ENCODE measurements around the gene SRP14. TPM values are rescaled to one million over a fixed set of nuclear protein-coding genes. Genes with fewer than 3 reads are reported as not detected.
"Not testable (repeated sequence)": the region's sequence is repeated elsewhere in the genome, so short reads cannot be mapped to it uniquely, and the experiment has no call there.

Gene SRP14, protein sequence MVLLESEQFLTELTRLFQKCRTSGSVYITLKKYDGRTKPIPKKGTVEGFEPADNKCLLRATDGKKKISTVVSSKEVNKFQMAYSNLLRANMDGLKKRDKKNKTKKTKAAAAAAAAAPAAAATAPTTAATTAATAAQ
- 100 to 1,000 TPM; 161 to 169 TPM for total RNA-seq

DNA sequence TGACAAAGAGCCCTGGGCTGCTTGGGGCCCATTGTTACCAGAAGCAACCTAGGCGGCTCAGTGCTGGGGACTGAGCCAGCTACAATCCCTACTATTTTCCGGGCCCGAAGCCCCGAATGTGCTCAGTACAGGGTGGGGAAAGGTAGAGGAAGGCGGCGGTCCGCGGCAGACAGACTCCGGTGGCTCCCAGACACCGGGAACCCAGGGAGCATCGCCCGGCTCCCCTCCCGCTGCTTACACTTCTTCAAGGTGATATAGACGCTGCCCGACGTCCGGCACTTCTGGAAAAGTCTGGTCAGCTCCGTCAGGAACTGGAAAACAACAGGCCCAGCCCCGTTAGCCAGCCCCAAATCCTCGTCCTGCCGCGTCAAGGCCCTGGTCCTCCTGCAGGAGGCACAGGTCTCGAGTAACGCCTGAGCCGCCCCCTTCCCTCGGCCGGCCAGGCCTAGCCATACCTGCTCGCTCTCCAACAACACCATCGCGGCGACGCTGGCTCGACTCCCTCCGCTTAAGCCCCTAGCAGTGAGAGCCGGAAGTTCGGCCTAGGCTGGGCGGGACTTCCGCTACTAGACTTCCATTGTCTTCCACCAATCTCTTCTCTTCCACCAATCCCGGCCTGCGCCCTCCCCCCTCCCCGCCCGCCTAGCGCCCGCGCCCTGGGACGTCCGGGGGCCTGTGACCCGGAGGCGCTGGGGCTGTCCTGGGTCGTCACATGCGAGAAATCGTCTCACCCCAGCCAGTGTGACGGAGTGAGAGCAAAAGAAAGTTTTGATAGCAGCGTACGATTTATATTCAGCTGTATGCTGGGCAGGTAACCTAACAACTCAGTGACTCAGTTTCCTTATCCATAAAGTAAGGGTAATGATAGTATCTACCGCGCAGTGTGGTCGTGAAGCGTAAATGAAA, at the start of gene SRP14:
Gene SRP14, minus strand, starts transcription at position 544 of the 906 bp plus-strand sequence. Its CDS starts 65 bp downstream, at position 479.
- peaks cover 44% of the 10 kb centered on the region for H3K36me3 Mint-ChIP-seq
- H3K27me3 Mint-ChIP-seq, result no peaks in the 10 kb centered on the region
- H3K4me1 Mint-ChIP-seq, result peaks cover 47% of the 10 kb centered on the region
- H3K9me3 Mint-ChIP-seq, result no peaks in the 10 kb centered on the region
- peak within 1 kb of the TSS; percentile 97 for H3K4me3 Mint-ChIP-seq
- H3K27ac Mint-ChIP-seq, result peak within 1 kb of the TSS; percentile 96
- DNase-seq, result peak; percentile 92

DNA sequence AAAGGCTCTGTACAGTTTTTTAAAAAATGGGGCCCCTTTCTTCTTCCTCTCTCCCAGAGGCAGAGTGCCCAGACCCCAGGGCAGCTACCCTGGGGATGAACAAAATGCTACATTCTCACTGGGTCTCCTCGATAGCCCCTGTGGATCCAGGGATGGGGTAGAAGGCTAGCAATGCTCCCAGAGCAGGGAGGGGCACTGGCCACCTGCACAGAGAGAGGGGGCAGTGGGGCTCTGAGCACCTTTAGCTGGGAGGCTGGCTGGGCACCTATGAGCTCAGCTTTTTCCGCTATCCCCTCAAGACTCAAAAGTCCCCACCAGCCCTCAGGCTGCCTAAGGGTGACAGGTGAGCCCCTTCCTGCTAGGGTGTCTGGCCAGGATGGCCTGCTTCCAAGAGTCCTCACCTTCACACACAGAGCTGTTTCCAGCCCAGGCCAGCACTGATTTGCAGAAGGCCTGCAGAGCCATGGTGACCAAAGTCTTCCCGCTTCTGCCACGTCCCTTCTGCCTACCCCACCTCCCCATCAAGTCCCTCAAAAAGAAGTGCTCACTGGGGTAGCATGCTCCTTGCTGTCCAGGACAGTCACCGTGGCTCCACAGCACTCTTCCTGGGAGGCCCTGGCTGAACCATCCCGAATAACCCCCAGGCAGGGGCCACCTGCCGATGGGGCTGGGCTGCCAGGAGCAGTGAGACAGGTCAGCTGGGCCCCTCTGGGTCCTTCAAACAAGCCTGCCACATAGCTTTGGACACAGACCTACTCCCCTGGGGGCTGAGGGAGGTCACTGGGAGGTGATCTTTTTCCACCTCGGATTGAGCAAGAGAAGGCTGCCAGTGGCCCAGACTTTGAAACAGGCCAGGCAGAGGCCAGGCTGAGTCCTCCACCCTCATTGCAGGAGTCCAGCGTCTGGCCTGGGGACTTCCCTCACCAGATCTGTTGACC, 49.3 kb upstream of the SRP14 start:
- no peak overlapping the region for H3K4me3 Mint-ChIP-seq
- no peak for DNase-seq
- no peaks in the 10 kb centered on the region for H3K36me3 Mint-ChIP-seq
- H3K9me3 Mint-ChIP-seq, result no peaks in the 10 kb centered on the region
- H3K27me3 Mint-ChIP-seq, result peaks cover 27% of the 10 kb centered on the region
- H3K27ac Mint-ChIP-seq, result no peak overlapping the region
- peaks cover 6% of the 10 kb centered on the region for H3K4me1 Mint-ChIP-seq

DNA sequence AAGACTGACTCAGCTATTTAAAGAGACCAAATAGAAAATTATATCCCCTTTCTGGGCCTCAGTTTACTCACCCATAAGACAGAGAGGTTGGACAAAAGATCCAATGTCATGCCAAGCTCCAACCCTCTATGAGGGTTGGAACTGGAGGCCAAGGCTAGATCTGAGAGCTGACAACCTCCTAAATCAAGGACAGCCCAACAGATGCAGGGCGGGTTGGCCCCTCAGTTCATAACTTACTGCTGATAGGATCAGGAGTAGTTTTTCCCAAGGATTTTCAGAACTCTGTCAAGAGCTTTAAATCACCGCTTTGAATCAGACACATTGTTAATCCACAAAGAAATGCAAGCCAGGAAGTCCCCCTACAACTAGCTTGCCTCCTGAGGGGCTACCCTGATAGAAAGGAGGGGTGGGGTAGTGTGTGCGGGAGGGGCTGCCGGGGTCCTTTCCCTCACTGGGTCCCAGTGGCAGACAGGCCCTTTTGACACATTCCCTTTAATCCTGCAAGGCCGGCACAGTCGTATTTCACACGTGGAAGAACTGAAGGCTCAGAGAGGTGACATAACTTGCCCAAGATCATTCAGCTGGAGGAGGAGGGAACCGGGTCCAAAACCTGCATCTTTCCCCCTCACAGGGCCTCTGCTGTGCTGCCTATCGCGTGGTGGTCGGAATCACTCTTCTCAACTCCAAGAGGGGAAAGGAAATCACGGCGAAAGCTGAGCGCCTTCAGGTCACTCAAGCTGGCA, 48.3 kb upstream of the SRP14 start:
- Mint-ChIP-seq H3K27ac (no peak overlapping the region), H3K27me3 (peaks cover 37% of the 10 kb centered on the region), H3K4me3 (no peak overlapping the region), H3K4me1 (peaks cover 11% of the 10 kb centered on the region), H3K36me3 (no peaks in the 10 kb centered on the region), H3K9me3 (no peaks in the 10 kb centered on the region)
- no peak for DNase-seq

DNA sequence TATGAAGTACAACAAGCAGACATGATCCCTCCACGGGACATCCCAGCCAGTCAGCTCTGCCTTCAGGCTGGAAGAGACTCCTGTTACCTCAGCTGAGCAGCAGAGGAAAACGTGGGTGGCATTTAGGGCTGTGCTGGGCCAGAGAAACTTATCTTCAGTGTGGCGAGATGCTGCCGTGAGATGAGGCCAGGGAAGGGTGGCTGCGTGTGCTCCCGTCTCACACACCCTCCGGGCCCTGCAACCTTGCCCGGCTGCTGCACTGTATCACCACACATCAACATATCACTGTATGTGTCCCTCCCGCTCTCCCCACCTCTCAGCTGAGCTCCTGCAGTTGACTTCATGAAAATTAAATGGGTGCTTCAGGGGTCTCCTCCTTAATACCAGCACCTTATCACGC, 46.3 kb upstream of the SRP14 start:
- Mint-ChIP-seq H3K36me3 (peaks cover 2% of the 10 kb centered on the region), H3K27me3 (peaks cover 51% of the 10 kb centered on the region), H3K4me1 (peaks cover 29% of the 10 kb centered on the region), H3K27ac (no peak overlapping the region), H3K4me3 (no peak overlapping the region), H3K9me3 (no peaks in the 10 kb centered on the region)
- no peak for DNase-seq

DNA sequence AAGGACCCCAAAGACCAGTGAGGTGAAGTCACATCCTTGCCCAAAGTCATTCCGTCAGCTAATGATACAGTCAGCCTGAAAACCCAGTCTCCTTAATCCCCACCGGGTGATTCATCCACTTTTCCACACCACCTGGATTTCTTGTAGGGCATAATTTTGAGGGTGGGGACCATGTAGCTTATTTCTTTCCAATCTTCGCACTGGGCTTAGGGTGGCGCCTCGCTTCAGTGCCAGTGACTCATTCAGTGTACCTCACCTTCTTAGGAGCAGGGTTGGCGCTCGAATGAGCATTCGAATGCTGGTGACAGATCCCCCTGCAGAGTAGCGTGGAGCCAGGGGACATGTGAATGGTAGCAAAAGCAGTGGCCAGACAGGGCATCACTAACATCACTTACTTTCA, 45.7 kb upstream of the SRP14 start:
- no peak for DNase-seq
- H3K9me3 Mint-ChIP-seq, result no peaks in the 10 kb centered on the region
- peaks cover 2% of the 10 kb centered on the region for H3K36me3 Mint-ChIP-seq
- H3K27me3 Mint-ChIP-seq, result peaks cover 51% of the 10 kb centered on the region
- peaks cover 32% of the 10 kb centered on the region for H3K4me1 Mint-ChIP-seq
- no peak overlapping the region for H3K4me3 Mint-ChIP-seq
- H3K27ac Mint-ChIP-seq, result no peak overlapping the region

DNA sequence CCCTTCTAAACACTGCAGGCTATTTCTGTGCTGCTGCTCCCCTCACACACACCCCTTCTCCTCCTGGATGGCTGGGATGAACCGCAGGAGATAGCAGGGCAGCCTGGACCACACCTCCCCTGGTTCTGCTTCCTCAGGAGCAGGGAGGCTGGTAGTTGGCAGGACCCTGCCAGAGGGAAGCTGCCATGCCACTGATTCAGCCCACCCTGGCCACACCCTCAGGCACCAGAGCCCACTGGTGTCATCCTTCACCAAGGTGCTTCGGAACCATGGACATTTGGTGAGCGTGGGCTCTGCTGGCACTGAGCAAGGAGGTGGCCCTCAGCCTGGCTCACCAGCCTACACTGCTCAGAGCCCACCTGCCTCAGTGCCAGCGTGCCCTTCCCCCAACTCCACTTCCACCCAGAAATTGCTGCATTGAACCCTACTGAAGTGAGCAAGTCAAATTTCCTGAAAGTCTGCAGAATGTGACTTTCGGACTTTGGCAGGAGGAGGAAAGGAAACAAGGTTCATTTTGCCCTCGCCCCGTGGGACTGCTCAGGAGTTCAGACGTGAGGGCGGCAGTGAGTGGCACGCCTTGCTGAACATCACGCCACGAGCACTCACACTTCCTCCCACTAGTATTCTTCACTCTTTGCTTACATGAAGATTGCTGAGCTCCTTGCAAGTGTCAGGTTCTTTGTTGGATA, 43.4 kb upstream of the SRP14 start:
- H3K4me1 Mint-ChIP-seq, result peaks cover 32% of the 10 kb centered on the region

DNA sequence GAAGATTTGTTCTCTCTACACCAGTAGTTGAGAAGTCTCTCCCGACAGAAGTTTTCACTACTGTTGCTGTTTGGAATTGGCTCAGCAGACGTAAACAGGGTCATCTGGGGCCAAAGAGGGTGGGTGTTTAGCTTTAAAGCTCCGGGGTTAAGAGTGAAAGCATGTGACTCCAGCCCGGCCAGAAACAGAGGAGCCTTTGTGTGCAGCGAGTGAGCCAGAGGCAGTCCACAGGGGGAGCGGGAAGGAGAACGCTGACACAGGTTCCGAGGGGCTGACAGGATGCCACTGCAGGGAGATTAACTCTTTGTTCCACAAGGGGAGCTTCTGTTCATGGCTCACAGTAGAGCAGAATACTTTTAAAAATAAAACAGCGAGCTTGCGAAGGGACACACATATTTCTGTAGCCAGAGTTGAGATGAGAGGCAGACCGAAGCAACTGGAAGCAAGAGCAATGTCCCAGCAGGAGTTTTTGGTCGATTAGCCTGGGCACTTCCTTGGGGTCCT, 42.8 kb upstream of the SRP14 start:
- peaks cover 32% of the 10 kb centered on the region for H3K4me1 Mint-ChIP-seq
- H3K27ac Mint-ChIP-seq, result peak overlapping the region; percentile 37
- peaks cover 51% of the 10 kb centered on the region for H3K27me3 Mint-ChIP-seq
- no peak for DNase-seq
- peaks cover 2% of the 10 kb centered on the region for H3K36me3 Mint-ChIP-seq
- no peaks in the 10 kb centered on the region for H3K9me3 Mint-ChIP-seq
- peak overlapping the region; percentile 40 for H3K4me3 Mint-ChIP-seq

More for the DNA sequence above, 43.4 kb upstream of the SRP14 start:
- H3K36me3 Mint-ChIP-seq, result peaks cover 2% of the 10 kb centered on the region
- H3K9me3 Mint-ChIP-seq, result no peaks in the 10 kb centered on the region
- no peak for DNase-seq
- H3K27ac Mint-ChIP-seq, result no peak overlapping the region
- H3K4me3 Mint-ChIP-seq, result no peak overlapping the region
- peaks cover 51% of the 10 kb centered on the region for H3K27me3 Mint-ChIP-seq

DNA sequence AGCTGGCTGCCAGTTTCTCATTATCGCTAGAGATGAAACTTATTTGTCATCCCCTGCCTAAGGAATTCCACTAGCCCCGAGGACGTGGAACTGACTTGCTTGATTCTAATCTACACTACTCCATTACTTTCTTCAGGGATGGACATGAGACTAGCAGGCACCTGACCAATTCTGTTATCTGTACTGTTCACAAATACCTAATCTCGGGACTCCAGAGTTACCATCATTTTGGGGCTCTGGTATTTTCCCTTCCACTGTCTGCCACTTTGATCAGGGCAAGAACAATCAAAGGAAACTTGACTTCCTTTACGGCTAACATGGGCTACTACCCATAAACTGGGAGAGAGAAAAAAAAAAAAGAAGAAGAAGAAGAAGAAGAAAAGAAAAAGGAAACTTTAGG, 41.9 kb upstream of the SRP14 start:
- Mint-ChIP-seq H3K9me3 (no peaks in the 10 kb centered on the region), H3K36me3 (peaks cover 2% of the 10 kb centered on the region), H3K27me3 (peaks cover 47% of the 10 kb centered on the region), H3K27ac (no peak overlapping the region), H3K4me3 (no peak overlapping the region), H3K4me1 (peaks cover 32% of the 10 kb centered on the region)
- no peak for DNase-seq

DNA sequence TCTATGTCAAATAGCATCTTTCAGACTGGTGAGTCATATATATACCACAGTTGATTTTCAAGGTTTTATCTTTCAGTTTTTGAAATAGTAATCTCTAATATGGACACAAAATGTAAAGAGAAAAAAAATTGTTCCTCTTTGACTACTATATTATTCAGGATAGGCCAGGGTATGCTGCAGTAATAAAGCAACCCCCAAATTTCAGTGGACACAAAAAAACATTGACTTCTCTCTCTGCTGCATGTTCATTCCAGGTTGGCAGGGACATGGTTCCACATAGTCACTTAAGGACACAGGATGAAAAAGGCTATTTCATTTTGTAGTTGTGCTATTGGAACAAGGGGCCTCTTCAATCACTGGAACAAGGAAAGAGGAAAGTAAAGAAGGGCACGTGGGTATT, 41.1 kb upstream of the SRP14 start:
- Mint-ChIP-seq H3K4me3 (no peak overlapping the region), H3K9me3 (no peaks in the 10 kb centered on the region), H3K27ac (no peak overlapping the region), H3K36me3 (peaks cover 2% of the 10 kb centered on the region), H3K4me1 (peaks cover 32% of the 10 kb centered on the region), H3K27me3 (peaks cover 42% of the 10 kb centered on the region)
- DNase-seq, result no peak

DNA sequence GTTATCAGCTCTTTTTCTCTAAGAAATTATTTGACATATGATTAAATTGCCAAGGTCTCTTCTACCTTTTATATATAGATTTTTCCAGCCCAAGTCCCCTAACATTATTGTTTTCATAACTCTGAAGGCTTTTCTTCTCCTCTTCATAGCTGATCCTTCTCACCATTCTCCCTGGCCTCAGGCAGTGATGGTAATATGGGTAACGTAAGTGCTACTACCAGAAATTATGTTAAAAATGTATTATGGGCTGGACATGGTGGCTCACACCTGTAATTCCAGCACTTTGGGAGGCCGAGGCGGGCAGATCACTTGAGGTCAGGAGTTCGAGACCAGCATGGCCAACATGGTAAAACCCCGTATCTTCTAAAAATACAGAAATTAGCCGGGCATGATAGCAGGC, 40.5 kb upstream of the SRP14 start:
- no peak overlapping the region for H3K4me3 Mint-ChIP-seq
- H3K27ac Mint-ChIP-seq, result no peak overlapping the region
- H3K4me1 Mint-ChIP-seq, result peaks cover 30% of the 10 kb centered on the region
- peaks cover 2% of the 10 kb centered on the region for H3K36me3 Mint-ChIP-seq
- H3K27me3 Mint-ChIP-seq, result peaks cover 35% of the 10 kb centered on the region
- H3K9me3 Mint-ChIP-seq, result no peaks in the 10 kb centered on the region
- DNase-seq, result no peak

DNA sequence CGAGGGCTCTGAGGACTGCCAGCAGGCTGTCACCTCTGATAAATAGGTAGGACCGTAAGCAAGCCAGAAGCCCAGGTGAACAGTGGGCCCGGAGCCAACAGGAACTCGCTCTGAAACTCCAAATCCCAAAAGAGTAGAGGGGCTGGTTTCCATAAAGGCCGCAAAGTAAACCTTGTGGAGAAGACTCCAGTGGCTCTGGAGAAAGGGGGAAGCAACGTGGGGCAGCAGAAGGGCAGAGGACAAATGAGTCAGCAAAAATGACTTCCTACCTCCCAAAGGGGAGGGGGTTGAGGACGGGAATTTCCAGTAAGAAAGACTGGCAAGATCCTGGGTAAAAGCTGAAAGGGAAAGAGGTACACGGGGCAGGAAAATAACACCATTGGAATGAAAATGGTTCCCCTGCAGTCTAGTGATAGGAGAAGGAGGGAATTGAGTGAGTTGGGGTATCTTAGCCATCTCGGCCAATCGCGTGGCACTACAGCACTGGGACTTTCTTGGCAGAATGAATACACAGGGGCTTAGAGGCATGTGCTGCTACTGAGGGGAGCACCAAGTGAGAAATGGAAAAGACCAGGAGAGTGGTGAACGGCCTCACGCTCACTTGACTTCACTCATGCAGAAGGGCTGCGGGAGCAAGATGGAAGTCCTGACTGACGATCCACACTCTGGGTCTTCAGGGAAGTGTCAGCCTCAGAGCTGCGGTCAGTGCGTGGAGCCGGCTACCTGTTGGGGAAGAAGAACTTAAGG, 36.5 kb upstream of the SRP14 start:
- H3K4me3 Mint-ChIP-seq, result no peak overlapping the region
- no peaks in the 10 kb centered on the region for H3K9me3 Mint-ChIP-seq
- no peak overlapping the region for H3K27ac Mint-ChIP-seq

DNA sequence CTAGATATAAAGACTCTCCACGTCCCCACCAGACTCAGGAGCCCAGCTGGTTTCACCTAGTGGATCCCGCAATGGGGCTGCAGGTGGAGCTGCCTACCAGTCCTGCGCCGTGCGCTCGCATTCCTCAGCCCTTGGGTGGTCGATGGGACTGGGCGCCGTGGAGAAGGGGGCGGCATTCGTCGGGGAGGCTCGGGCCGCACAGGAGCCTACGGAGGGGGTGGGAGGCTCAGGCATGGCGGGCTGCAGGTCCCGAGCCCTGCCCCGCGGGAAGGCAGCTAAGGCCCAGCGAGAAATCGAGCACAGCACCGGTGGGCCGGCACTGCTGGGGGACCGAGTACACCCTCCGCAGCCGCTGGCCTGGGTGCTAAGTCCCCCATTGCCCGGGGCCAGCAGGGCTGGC, 35.7 kb upstream of the SRP14 start:
- H3K36me3 Mint-ChIP-seq, H3K4me3 Mint-ChIP-seq, DNase-seq, H3K9me3 Mint-ChIP-seq, H3K27me3 Mint-ChIP-seq: not testable (repeated sequence)
- Mint-ChIP-seq H3K4me1 (peaks cover 13% of the 10 kb centered on the region), H3K27ac (peak overlapping the region; percentile 96)

More for the DNA sequence above, 36.5 kb upstream of the SRP14 start:
- H3K27me3 Mint-ChIP-seq, result no peaks in the 10 kb centered on the region
- peaks cover 18% of the 10 kb centered on the region for H3K4me1 Mint-ChIP-seq
- DNase-seq, result no peak
- peaks cover 5% of the 10 kb centered on the region for H3K36me3 Mint-ChIP-seq

DNA sequence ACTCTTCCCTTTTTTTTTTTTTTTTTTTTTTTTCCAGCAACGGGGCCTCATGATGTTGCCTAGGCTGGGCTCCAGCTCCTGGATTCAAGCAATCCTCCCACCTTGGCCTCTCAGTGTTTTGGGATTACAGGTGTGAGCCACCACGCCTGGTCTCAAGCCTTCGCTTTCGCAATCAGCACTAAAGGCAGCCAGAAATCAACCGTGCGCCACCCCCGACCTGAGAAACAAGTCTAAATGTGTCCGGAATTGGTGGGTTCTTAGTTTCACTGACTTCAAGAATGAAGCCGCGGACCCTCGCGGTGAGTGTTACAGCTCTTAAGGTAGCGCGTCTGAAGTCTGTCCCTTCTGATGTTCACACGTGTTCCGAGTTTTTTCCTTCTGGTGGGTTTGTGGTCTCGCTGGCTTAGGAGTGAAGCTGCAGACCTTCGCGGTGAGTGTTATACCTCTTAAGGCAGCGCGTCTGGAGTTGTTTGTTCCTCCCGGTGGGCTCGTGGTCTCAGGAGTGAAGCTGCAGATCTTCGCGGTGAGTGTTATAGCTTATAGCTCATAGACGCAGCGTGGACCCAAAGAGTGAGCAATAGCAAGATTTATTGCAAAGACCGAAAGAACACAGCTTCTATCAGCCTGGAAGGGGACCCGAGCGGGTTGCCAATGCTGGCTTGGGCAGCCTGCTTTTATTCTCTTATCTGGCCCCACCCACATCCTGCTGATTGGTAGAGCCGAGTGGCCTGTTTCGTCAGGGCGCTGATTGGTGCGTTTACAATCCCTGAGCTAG, 34.9 kb upstream of the SRP14 start:
- peak; percentile 41 for DNase-seq
- Mint-ChIP-seq H3K4me1 (peaks cover 13% of the 10 kb centered on the region), H3K4me3 (peak overlapping the region; percentile 73), H3K27ac (peak overlapping the region; percentile 96)
- H3K27me3 Mint-ChIP-seq, H3K9me3 Mint-ChIP-seq, H3K36me3 Mint-ChIP-seq: not testable (repeated sequence)

Data from activated naive CD8-positive, alpha-beta T cell treated with anti-CD3 and anti-CD28 coated beads for 36 hours (primary cell).